Smooth muscle cell (in vitro differentiated cells): ENCODE results near the gene SNRPB2. TPM values are rescaled to one million over a fixed set of nuclear protein-coding genes. Genes with fewer than 3 reads are reported as not detected.

Source experiments
- DNase-seq: peaks from one replicate; lab custom pipeline; 2025; ENCODE audit not compliant: unreplicated experiment; lab: John Stamatoyannopoulos, UW
- H2AFZ ChIP-seq: fragments of 200-600 bp; sonication (generic); 2 replicates; pipeline ENCODE4 v1.6.0; 2016; ENCODE audit warnings: antibody characterized with exemption, low read depth, mild to moderate bottlenecking
- H3F3A ChIP-seq: fragments of 200-600 bp; sonication (generic); 2 replicates; pipeline ENCODE4 v1.6.0; 2017; ENCODE audit warnings: antibody characterized with exemption, low read depth
- H3K27ac ChIP-seq: fragments of 200-600 bp; sonication (generic); 2 replicates; pipeline ENCODE4 v1.5.1; 2016; ENCODE audit warnings: low read depth, mild to moderate bottlenecking
- H3K27me3 ChIP-seq: fragments of 200-600 bp; sonication (generic); 2 replicates; pipeline ENCODE4 v1.6.1; 2016; ENCODE audit warnings: low read depth, mild to moderate bottlenecking
- H3K36me3 ChIP-seq: fragments of 200-600 bp; sonication (generic); 2 replicates; pipeline ENCODE4 v1.5.1; 2016; ENCODE audit warnings: low read depth
- H3K4me1 ChIP-seq: fragments of 200-600 bp; sonication (generic); 2 replicates; pipeline ENCODE4 v1.5.1; 2016; ENCODE audit warnings: low read depth
- H3K4me2 ChIP-seq: fragments of 200-600 bp; sonication (generic); 2 replicates; pipeline ENCODE4 v1.6.0; 2016; ENCODE audit warnings: mild to moderate bottlenecking
- H3K4me3 ChIP-seq: fragments of 200-600 bp; sonication (generic); 2 replicates; pipeline ENCODE4 v1.5.1; 2016; ENCODE audit warnings: mild to moderate bottlenecking
- H3K79me2 ChIP-seq: fragments of 200-600 bp; sonication (generic); 2 replicates; pipeline ENCODE4 v1.6.0; 2016; ENCODE audit warnings: low read depth, mild to moderate bottlenecking
- H3K9ac ChIP-seq: fragments of 200-600 bp; sonication (generic); 2 replicates; pipeline ENCODE4 v1.6.0; 2016; ENCODE audit warnings: low read depth
- H3K9me3 ChIP-seq: fragments of 200-600 bp; sonication (generic); replicated peaks from 2 replicates; pipeline ENCODE4 v1.5.1; 2016; ENCODE audit warnings: low read depth
- H4K20me1 ChIP-seq: fragments of 200-600 bp; sonication (generic); 2 replicates; pipeline ENCODE4 v1.6.0; 2016; ENCODE audit warnings: low read depth
- CTCF ChIP-seq: fragments of 200-600 bp; sonication (generic); IDR thresholded peaks from 2 replicates; pipeline ENCODE4 v1.5.1; 2017; ENCODE audit warnings: borderline replicate concordance, mild to moderate bottlenecking, antibody characterized with exemption; ENCODE audit not compliant: insufficient read depth, poor library complexity, severe bottlenecking
- WGBS: methylation state at CpG from one replicate; pipeline ENCODE4 v1.1.7; 2016; ENCODE audit warnings: low lambda C conversion rate; 5-methylcytosine and 5-hydroxymethylcytosine counted together
- polyA plus RNA-seq: library from polyadenylated mRNA; unstranded; fragments of >200 nt; fragmentation: Nextera tagmentation; extraction: Ambion mirVana; gene quantifications from 2 replicates; pipeline ENCODE4 v1.2.1, GENCODE V29; 2016
- total RNA-seq: library from RNA; depleted of rRNA; stranded (reverse); fragments of >200 nt; gene quantifications from 2 replicates; pipeline ENCODE4 v1.2.3, GENCODE V29; 2014

Gene SNRPB2
- total and polyA plus RNA-seq, 2 experiments from 2014 or later = 87.6 to 105 TPM

GRCh38 chr20:16710781-16711180, 19.0 kb upstream of the SNRPB2 start:
- H3K9ac ChIP-seq = no peak overlapping the region
- H3F3A ChIP-seq = no peaks in the 10 kb centered on the region
- no peaks in the 10 kb centered on the region for H3K36me3 ChIP-seq
- H3K4me3 ChIP-seq = no peak overlapping the region
- H3K4me1 ChIP-seq = no peaks in the 10 kb centered on the region
- H3K27ac ChIP-seq = no peak overlapping the region
- H3K27me3 ChIP-seq = no peaks in the 10 kb centered on the region
- H3K4me2 ChIP-seq = no peak overlapping the region
- H3K79me2 ChIP-seq = no peaks in the 10 kb centered on the region
- 100% methylated on average over 3 of the region's 3 CpGs for WGBS
- no peaks in the 10 kb centered on the region for H3K9me3 ChIP-seq
- no peaks in the 10 kb centered on the region for H4K20me1 ChIP-seq
- DNase-seq = no peak
- no peak for TF ChIP-seq CTCF
- H2AFZ ChIP-seq = no peak overlapping the region

DNA sequence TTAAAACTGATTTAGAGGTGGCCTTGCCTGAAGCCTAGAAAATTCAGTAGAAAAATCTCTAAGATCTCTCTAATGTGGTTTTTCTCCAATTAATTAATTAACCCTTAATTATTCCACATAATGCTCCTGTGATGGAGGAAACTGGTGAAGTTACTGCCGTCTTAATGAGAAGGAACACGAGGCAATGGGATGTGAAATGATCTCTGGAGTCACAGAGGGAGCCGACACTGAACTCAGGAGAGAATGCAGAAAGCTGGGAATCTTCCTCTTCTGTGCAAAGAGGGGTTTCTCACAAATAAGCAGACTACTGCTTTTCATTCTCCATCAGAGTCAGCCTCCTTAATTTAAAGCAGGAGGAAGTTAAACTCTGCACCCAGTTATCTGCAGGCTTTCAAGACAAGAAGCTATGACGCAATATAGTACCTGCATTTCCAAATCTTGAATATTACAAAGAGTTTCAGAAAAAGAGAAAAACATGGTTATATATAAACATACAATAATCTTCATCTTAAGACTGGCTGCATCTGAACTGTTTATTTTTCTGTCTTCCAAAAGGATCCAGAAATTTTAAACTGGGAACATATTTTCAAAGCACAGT, 18.1 kb upstream of the SNRPB2 start:
- no peaks in the 10 kb centered on the region for H3K4me1 ChIP-seq
- H3K4me3 ChIP-seq = no peak overlapping the region
- TF ChIP-seq CTCF = no peak
- H3K4me2 ChIP-seq = no peak overlapping the region
- no peaks in the 10 kb centered on the region for H3K9me3 ChIP-seq
- no peaks in the 10 kb centered on the region for H3F3A ChIP-seq
- no peak overlapping the region for H3K9ac ChIP-seq
- H3K36me3 ChIP-seq = no peaks in the 10 kb centered on the region
- DNase-seq = no peak
- H4K20me1 ChIP-seq = no peaks in the 10 kb centered on the region
- WGBS = 89% methylated on average over 4 of the region's 4 CpGs
- H3K27me3 ChIP-seq = no peaks in the 10 kb centered on the region
- H2AFZ ChIP-seq = no peak overlapping the region
- H3K27ac ChIP-seq = no peak overlapping the region
- H3K79me2 ChIP-seq = no peaks in the 10 kb centered on the region

- no peak overlapping the region for H3K9ac ChIP-seq
- H3K79me2 ChIP-seq = no peaks in the 10 kb centered on the region
- no peak overlapping the region for H3K4me3 ChIP-seq
- no peaks in the 10 kb centered on the region for H3K36me3 ChIP-seq
- H2AFZ ChIP-seq = no peak overlapping the region
- H3K27me3 ChIP-seq = no peaks in the 10 kb centered on the region
- H4K20me1 ChIP-seq = no peaks in the 10 kb centered on the region
- H3K4me2 ChIP-seq = no peak overlapping the region
- no peaks in the 10 kb centered on the region for H3K9me3 ChIP-seq
- WGBS = 85% methylated on average over 6 of the region's 6 CpGs
- DNase-seq = no peak
- TF ChIP-seq CTCF = no peak
- no peaks in the 10 kb centered on the region for H3F3A ChIP-seq
- H3K27ac ChIP-seq = no peak overlapping the region
- no peaks in the 10 kb centered on the region for H3K4me1 ChIP-seq
Measured at GRCh38 chr20:16712511-16712947, 17.3 kb upstream of the SNRPB2 start.

GRCh38 chr20:16713066-16713465, 16.8 kb upstream of the SNRPB2 start:
- Histone ChIP-seq H3K27me3 (no peaks in the 10 kb centered on the region), H3K79me2 (no peaks in the 10 kb centered on the region), H3F3A (no peaks in the 10 kb centered on the region), H3K4me1 (no peaks in the 10 kb centered on the region), H3K27ac (no peak overlapping the region), H2AFZ (no peak overlapping the region), H3K4me2 (no peak overlapping the region), H3K4me3 (no peak overlapping the region), H3K9ac (no peak overlapping the region), H3K9me3 (no peaks in the 10 kb centered on the region), H4K20me1 (no peaks in the 10 kb centered on the region), H3K36me3 (no peaks in the 10 kb centered on the region)
- TF ChIP-seq CTCF = no peak
- DNase-seq = no peak
